Activated CD8-positive, alpha-beta memory T cell treated with anti-CD3 and anti-CD28 coated beads, Interleukin-2, amount 50 U/mL, for 1 hour (primary cell): ENCODE data around the gene GALT.

ENCODE experiments used
- DNase-seq: peaks from one replicate; pipeline ENCODE4 v3.0.0-alpha.2; 2020; ENCODE audit errors: extremely low read depth

The GALT gene

GRCh38 chr9:34684145-34684544 lies 37.7 kb downstream of the GALT start:
- DNase-seq = no peak

DNA sequence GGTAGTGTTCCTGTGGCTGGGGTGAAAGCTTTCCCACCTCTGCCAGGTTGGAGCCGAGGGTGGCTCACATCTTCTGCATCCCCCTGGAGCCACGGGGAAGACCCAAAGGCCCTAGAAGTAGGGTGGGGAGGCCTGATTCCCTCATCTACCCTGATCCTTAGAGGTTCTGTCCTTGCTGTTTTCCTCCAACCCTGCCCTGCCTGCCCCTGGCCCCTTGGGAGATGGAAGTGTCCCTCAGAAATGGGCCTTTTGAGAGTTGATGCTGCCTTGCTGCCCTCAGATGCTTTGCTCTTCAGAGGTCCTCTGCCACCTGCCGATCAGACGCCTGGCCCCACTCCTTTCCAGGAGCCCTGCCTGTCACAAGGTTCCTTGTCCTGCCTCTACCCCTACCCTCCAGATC lies 38.3 kb downstream of the GALT start:
- no peak for DNase-seq

GRCh38 chr9:34685591-34685990 lies 39.1 kb downstream of the GALT start:
- DNase-seq = no peak

- DNase-seq = no peak
Observed at GRCh38 chr9:34686231-34686630, 39.8 kb downstream of the GALT start.

DNA sequence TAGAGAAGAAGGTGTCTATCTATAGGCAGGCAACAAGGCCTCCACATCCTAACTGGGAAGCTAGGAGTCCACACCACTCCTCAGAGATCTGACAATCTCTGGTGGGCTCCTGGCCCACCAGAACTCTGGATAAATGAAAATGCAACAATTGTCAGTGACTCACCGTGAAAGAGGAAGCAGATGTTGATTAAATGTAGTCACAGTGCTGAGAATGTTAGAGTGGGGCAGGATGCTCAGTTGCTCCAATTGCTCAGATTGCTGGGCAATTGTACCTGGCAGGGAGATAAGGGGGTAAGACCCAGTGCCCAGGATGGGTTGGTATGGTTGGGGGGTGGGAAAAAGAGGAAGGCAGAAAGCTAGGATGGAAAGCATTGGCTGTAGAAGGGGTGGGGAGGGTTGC lies 40.3 kb downstream of the GALT start:
- DNase-seq = no peak

- DNase-seq = no peak
Observed at GRCh38 chr9:34687276-34688030, 41.0 kb downstream of the GALT start.

GRCh38 chr9:34688329-34689115 lies 42.0 kb downstream of the GALT start:
- no peak for DNase-seq

DNA sequence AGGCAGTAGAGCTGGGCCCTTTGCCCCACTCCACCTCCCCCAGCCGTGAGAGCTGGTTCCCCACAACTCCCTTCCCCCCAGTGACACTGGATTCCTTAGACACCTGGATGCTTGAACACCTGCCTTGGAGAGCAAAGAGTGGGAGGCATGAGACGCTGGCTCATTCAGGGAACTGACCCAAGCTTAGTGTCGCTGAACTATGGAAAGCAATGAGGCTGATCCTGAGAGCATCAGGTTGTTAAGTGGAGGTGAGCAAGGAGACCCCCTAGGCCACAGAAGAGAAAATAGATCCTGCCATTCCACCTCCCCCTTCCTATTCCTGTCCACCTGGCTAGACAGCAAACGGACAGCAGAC lies 42.6 kb downstream of the GALT start:
- DNase-seq = no peak

DNA sequence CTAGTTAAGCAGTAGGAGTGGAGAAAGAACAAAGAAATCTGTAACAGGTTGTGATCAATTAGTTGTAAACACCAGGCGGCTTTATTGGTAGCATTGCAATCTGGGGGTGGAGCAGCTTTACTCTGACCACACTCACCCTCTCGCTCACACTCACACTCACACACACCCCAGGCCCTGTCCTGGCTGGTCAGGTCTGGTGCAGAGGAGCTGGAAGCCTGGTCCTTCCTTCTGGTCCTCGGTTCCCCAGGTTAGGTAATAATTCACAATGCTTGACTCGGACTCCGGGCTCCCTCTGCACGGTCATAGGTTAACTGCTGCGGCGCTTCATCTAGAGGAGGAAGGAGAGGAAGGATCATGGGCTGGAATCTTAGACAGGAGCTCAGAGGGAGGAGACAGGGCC lies 43.0 kb downstream of the GALT start:
- no peak for DNase-seq

GRCh38 chr9:34690983-34691935 lies 44.8 kb downstream of the GALT start, which contains the start of gene CCL19:
Gene CCL19, minus strand, starts transcription at chr9:34691276. Its CDS starts 137 bp downstream, at chr9:34691139.
- no peak for DNase-seq

DNA sequence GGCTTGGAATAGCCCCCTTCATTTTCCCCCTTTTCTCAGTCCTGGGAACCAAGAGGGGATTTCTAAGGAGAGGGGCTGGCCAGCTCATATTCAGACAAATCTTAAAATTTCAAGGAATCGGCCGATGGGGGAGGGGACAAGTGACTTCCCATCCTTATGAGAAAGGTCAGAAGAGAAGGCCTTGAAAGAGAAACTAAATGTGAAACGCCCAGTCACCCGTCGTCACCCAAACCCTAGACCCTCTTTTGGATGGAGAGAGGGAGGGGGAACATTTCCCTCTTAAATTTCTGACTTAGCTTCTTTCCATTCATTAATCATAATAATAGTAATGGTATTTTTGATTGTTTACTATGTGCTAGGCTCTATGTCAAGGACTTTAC lies 45.5 kb downstream of the GALT start:
- DNase-seq = no peak

DNA sequence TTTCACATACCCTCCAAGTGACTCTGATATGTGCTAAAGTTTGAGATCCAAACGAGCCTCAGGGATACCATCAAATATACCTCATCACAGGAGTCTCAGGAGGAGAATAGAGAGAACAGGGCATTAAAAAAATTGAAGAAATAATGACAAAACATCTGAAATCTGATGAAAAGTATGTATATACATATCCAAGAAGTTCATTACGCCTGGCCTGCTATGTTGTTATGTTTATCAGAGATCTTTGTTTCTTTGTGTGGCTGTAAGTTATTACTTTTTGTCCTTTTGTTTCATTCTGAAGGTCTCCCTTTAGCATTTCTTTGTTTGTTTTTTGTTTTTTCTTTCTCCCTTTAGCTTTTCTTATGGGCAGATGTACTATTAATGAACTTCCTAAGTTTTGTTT lies 47.1 kb downstream of the GALT start:
- no peak for DNase-seq

GRCh38 chr9:34694811-34695210 lies 48.3 kb downstream of the GALT start:
- DNase-seq = no peak
